ENCODE data around the gene BCL11B. TPM values are rescaled to one million over a fixed set of nuclear protein-coding genes. Genes with fewer than 3 reads are reported as not detected.

BCL11B gene
- total RNA-seq, 1 experiment from 2014 or later: 80.6 TPM

DNA sequence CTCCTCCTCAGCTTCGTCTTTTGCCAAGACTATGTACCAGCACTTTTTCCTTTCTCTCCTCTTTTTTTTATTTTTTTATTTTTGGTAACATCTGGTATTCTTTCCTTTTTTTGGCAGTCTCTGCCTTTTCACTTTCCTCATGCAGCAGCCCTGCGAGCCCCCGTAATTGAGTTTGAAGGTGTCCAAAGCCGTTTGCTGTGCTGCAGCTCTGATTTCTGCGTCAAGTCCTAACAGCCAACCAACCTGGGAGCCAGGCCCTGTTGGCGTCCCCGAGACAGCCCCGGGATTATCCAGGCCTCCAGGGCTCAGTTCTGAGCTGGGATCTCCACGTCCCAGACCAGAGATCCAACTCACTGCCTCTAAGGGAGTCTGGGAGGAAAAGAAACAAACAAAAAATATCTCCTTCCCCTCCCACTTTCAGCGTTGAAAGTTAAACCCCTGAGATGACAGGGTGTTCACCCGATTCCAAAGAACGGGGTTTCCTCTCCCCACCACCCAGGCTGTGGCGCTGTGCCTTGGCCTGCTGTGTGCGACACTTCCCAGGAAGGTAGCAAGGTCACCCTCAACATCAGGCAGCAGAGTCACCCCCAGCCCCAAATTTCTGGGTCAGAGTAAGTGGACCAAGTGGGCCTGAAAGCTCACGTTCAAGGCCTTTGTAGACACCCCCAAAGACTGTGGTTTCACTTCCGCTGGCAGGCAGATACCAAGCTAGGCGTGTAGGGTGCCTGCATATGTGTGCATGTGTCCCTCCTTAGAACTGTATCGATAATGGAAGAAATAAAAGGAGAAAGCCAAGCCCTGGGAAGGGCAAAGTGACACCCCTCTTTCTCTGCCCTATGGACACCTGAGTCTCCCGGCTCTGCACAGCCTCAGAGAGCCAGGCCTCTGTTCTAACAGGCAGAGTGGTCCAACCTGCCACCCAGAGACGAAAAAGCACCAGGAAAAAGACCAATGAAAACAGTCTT lies 11.1 kb downstream of the BCL11B start:
- H3K4me3 ChIP-seq (ENCODE audit: low read depth, low read length, poor library complexity, severe bottlenecking): peak overlapping the region; percentile 85
- DNase-seq (ENCODE audit: low spot score): no peak
- no peak for TF ChIP-seq EZH2 (IDR thresholded peaks at IDR 0.05; ENCODE audit: borderline replicate concordance, low read depth, low read length, poor library complexity, severe bottlenecking)
- TF ChIP-seq, protein P1, sequence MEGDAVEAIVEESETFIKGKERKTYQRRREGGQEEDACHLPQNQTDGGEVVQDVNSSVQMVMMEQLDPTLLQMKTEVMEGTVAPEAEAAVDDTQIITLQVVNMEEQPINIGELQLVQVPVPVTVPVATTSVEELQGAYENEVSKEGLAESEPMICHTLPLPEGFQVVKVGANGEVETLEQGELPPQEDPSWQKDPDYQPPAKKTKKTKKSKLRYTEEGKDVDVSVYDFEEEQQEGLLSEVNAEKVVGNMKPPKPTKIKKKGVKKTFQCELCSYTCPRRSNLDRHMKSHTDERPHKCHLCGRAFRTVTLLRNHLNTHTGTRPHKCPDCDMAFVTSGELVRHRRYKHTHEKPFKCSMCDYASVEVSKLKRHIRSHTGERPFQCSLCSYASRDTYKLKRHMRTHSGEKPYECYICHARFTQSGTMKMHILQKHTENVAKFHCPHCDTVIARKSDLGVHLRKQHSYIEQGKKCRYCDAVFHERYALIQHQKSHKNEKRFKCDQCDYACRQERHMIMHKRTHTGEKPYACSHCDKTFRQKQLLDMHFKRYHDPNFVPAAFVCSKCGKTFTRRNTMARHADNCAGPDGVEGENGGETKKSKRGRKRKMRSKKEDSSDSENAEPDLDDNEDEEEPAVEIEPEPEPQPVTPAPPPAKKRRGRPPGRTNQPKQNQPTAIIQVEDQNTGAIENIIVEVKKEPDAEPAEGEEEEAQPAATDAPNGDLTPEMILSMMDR (conservative IDR thresholded peaks at IDR 0.05; ENCODE audit: low read depth, low read length): no peak
- peaks cover 65% of the 10 kb centered on the region for H3K36me3 ChIP-seq (ENCODE audit: insufficient read depth, low read length, poor library complexity, severe bottlenecking)
- ChIA-PET CTCF (no interaction called here), POLR2A (ENCODE audit: low non-redundant PET) (no interaction called here)
- H3K4me1 ChIP-seq (ENCODE audit: insufficient read depth, low read length, poor library complexity, severe bottlenecking): peaks cover 94% of the 10 kb centered on the region
- H3K27me3 ChIP-seq (replicated peaks; ENCODE audit: insufficient read depth, low read depth, low read length, poor library complexity): no peaks in the 10 kb centered on the region
- intact Hi-C loops (cut with micrococcal nuclease; ENCODE audit: unreplicated experiment): loop anchor here (10.0 kb wide), 1 partner anchor 336 kb away; no protein-coding TSS in a partner anchor
- H3K27ac ChIP-seq (ENCODE audit: low read depth, low read length, poor library complexity, severe bottlenecking): peak overlapping the region; percentile 93
- BruUV-seq (replicated peaks): no TSS peak
- no peaks in the 10 kb centered on the region for H3K9me3 ChIP-seq (ENCODE audit: low read depth, low read length, poor library complexity, severe bottlenecking)

DNA sequence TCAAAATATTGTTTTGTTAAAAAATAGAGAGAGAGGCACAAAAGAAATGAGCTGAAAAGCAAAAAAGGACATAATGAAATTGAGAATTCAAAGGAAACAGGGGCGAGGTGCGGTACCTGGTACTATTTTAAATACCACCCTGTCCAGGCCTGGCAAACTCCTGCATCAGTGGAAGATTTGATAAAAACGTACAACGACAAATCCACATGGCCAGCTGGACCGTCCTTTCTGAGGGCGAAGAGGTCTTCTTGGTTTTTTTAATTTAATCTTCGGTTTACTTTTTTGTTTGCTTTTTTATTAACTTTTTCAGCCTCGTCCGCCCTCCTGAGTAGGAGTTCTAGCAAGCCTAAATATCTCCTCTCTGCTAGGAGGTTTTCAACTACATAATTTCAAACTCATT lies 11.9 kb downstream of the BCL11B start:
- H3K27me3 ChIP-seq (replicated peaks; ENCODE audit: insufficient read depth, low read depth, low read length, poor library complexity): no peaks in the 10 kb centered on the region
- peaks cover 68% of the 10 kb centered on the region for H3K36me3 ChIP-seq (ENCODE audit: insufficient read depth, low read length, poor library complexity, severe bottlenecking)
- no peaks in the 10 kb centered on the region for H3K9me3 ChIP-seq (ENCODE audit: low read depth, low read length, poor library complexity, severe bottlenecking)
- H3K27ac ChIP-seq (ENCODE audit: low read depth, low read length, poor library complexity, severe bottlenecking): peak overlapping the region; percentile 93
- peak overlapping the region; percentile 5 for H3K4me3 ChIP-seq (ENCODE audit: low read depth, low read length, poor library complexity, severe bottlenecking)
- DNase-seq (ENCODE audit: low spot score): no peak
- no TSS peak for BruUV-seq (replicated peaks)
- CTCF ChIA-PET: no interaction called here
- POLR2A ChIA-PET (ENCODE audit: low non-redundant PET): no interaction called here
- TF ChIP-seq EZH2 (IDR thresholded peaks at IDR 0.05; ENCODE audit: borderline replicate concordance, low read depth, low read length, poor library complexity, severe bottlenecking): no peak
- TF ChIP-seq, protein P1 (conservative IDR thresholded peaks at IDR 0.05; ENCODE audit: low read depth, low read length): no peak
- H3K4me1 ChIP-seq (ENCODE audit: insufficient read depth, low read length, poor library complexity, severe bottlenecking): peaks cover 93% of the 10 kb centered on the region
- intact Hi-C loops (cut with micrococcal nuclease; ENCODE audit: unreplicated experiment): loop anchor here (10.0 kb wide), 1 partner anchor 335 kb away; no protein-coding TSS in a partner anchor

DNA sequence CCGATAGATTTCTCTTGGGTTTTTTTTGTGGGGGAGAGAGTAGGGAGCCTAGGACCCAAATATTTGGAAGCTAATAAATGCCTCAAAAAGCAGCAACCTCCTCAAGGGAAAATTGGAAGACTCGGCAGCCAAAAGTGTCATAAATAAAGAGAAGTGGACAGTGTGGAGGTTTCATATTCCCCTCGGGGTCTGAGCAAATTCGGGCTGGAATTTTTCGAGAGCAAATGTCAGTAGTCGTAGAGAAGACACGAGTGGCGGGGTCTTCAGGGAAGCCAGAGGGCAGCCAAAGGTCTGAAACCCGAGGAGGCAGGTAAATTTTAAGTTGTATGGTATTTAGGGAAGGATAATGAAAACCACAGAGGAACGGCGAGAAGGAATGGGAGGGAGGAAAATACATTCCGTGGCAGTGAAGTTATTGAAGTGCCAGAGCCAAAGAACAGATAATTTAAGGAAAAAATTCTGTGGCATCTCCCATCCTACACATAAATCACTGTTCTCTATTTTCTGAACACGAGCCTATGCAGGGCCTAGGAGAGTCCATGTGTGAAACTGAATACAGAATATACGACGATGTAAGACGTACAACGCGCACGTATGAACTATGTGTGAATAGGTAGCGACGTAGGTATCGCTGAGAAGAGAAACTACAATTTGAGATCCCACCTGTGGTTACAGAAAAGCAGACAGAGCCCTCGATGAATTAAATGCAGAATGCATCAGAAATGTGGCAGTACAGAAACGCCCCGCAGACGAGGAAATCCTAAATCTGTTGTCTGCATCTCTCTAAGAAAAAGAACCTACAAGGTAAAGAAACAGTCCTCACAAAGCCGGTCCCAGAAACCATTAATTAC lies 12.9 kb downstream of the BCL11B start:
- Histone ChIP-seq H3K36me3 (ENCODE audit: insufficient read depth, low read length, poor library complexity, severe bottlenecking) (peaks cover 76% of the 10 kb centered on the region), H3K4me1 (ENCODE audit: insufficient read depth, low read length, poor library complexity, severe bottlenecking) (peaks cover 93% of the 10 kb centered on the region), H3K27ac (ENCODE audit: low read depth, low read length, poor library complexity, severe bottlenecking) (peak overlapping the region; percentile 39), H3K9me3 (ENCODE audit: low read depth, low read length, poor library complexity, severe bottlenecking) (no peaks in the 10 kb centered on the region), H3K27me3 (replicated peaks; ENCODE audit: insufficient read depth, low read depth, low read length, poor library complexity) (no peaks in the 10 kb centered on the region), H3K4me3 (ENCODE audit: low read depth, low read length, poor library complexity, severe bottlenecking) (no peak overlapping the region)
- no TSS peak for BruUV-seq (replicated peaks)
- intact Hi-C loops (cut with micrococcal nuclease; ENCODE audit: unreplicated experiment): no loop called here
- no peak for TF ChIP-seq EZH2 (IDR thresholded peaks at IDR 0.05; ENCODE audit: borderline replicate concordance, low read depth, low read length, poor library complexity, severe bottlenecking)
- TF ChIP-seq, protein P1 (conservative IDR thresholded peaks at IDR 0.05; ENCODE audit: low read depth, low read length): no peak
- no peak for DNase-seq (ENCODE audit: low spot score)
- POLR2A ChIA-PET (ENCODE audit: low non-redundant PET): no interaction called here
- CTCF ChIA-PET: no interaction called here

Measured in A673 (cell line).